Thyroid gland (tissue), 4 donors: ENCODE results near the gene PLXNB2.
"Not testable (repeated sequence)": the region's sequence is repeated elsewhere in the genome, so short reads cannot be mapped to it uniquely, and the experiment has no call there.

Source experiments
- CTCF ChIP-seq, 6 experiments: fragments of 200-600 bp in 3 of 6; fragments of 450-650 bp in 3 of 6; sonication (generic) in 3 of 6; IDR thresholded peaks; one replicate each; pipeline ENCODE4 v1.5.1; 2016 to 2019; ENCODE audit warnings: antibody characterized with exemption in 6 of 6, mild to moderate bottlenecking in 2 of 6, inconsistent platforms in 1 of 6, moderate library complexity in 1 of 6
- POLR2A ChIP-seq, 2 donors: fragments of 450-650 bp; IDR thresholded peaks; one replicate each; pipeline ENCODE4 v1.6.1; 2017; ENCODE audit warnings: antibody characterized with exemption in 2 of 2, mild to moderate bottlenecking in 2 of 2, moderate library complexity in 1 of 2

GRCh38 chr22:50322382-50323104 lies 15.1 kb upstream of the PLXNB2 start:
- TF ChIP-seq CTCF, POLR2A (IDR thresholded peaks at IDR 0.05): not testable (repeated sequence)
